K562 (cell line): ENCODE results near the gene HCAR1. TPM values are rescaled to one million over a fixed set of nuclear protein-coding genes. Genes with fewer than 3 reads are reported as not detected.

Source experiments
- ATAC-seq: fragments of 200-7000 bp; cut with Tn5 transposase; 3 replicates; pipeline ENCODE4 v1.9.1; 2020; ENCODE audit warnings: moderate library complexity
- BruUV-seq: library from RNA; stranded (reverse); fragments of 400-500 nt; replicated peaks from 2 replicates; lab custom pipeline; 2021; lab: Mats Ljungman, UMichigan
- CTCF ChIA-PET: fragments of 300-600 bp; formaldehyde crosslinking; extraction: SDS; loops from one replicate; lab custom pipeline; 2021; ENCODE audit warnings: low intra/inter-chr PET ratio; lab: Yijun Ruan, JAX
- POLR2A ChIA-PET: fragments of 300-600, 350-650 bp; sonication (Branson Sonifier 250); formaldehyde crosslinking; extraction: SDS; loops from one replicate; lab custom pipeline; 2021; ENCODE audit warnings: antibody characterized with exemption, inconsistent platforms; lab: Yijun Ruan, JAX
- DNase-seq, 4 experiments: peaks; one replicate each; pipeline versions ENCODE4 v3.0.0 to v3.0.0-alpha.2; 2011 to 2018; ENCODE audit warnings: low spot score in 3 of 4, mixed read lengths in 3 of 4; ENCODE audit errors: extremely low read depth in 1 of 4
- FAIRE-seq: peaks from 2 replicates; lab custom pipeline; 2011; peaks lifted over from hg19 to GRCh38; lab: Jason Lieb, UNC
- H2AFZ ChIP-seq: 2 replicates; pipeline ENCODE4 v1.6.0; 2011; ENCODE audit warnings: low read depth, low read length, control low read depth, inconsistent platforms
- H3K27ac ChIP-seq: fragments of 200-600 bp; 3 replicates; pipeline ENCODE4 v1.8.0; 2011; ENCODE audit warnings: low read depth, mild to moderate bottlenecking, control low read depth, inconsistent platforms, low read length, moderate library complexity, mixed read lengths; ENCODE audit errors: extremely low read depth
- H3K27me3 ChIP-seq, 2 experiments: fragments of 300-600 bp in 1 of 2; 2 replicates in 1 of 2; 3 replicates in 1 of 2; pipeline versions ENCODE4 v1.6.0 to v1.8.0; 2011; ENCODE audit warnings: inconsistent platforms in 2 of 2, low read length in 2 of 2, mild to moderate bottlenecking in 1 of 2, mixed read lengths in 1 of 2, moderate library complexity in 1 of 2; ENCODE audit not compliant: control insufficient read depth in 2 of 2, insufficient read depth in 2 of 2
- H3K36me3 ChIP-seq: fragments of 300-600 bp; 3 replicates; pipeline ENCODE4 v1.8.0; 2011; ENCODE audit warnings: mild to moderate bottlenecking, low read length, inconsistent platforms; ENCODE audit not compliant: control insufficient read depth, insufficient read depth
- H3K4me1 ChIP-seq, 2 experiments: fragments of 200-600 bp in 1 of 2; replicated peaks in 1 of 2; 2 replicates in 1 of 2; 3 replicates in 1 of 2; pipeline versions ENCODE4 v1.5.1 to v1.8.0; 2011; ENCODE audit warnings: inconsistent platforms in 2 of 2, low read length in 2 of 2, mild to moderate bottlenecking in 1 of 2, mixed read lengths in 1 of 2, moderate library complexity in 1 of 2; ENCODE audit not compliant: control insufficient read depth in 2 of 2, insufficient read depth in 2 of 2
- H3K4me2 ChIP-seq: 2 replicates; pipeline ENCODE4 v1.6.1; 2011; ENCODE audit warnings: low read length, control low read depth, inconsistent platforms, mixed read lengths; ENCODE audit not compliant: insufficient read depth
- H3K4me3 ChIP-seq: fragments of 200-600 bp; sonication (generic), shearing (Covaris generic); 2 replicates; pipeline ENCODE4 v1.5.1; 2016; ENCODE audit warnings: control low read depth, inconsistent platforms
- H3K79me2 ChIP-seq: fragments of 200-600 bp; 3 replicates; pipeline ENCODE4 v1.8.0; 2011; ENCODE audit warnings: low read length, inconsistent platforms; ENCODE audit not compliant: control insufficient read depth, insufficient read depth
- H3K9ac ChIP-seq, 2 experiments: 2 replicates each; pipeline versions ENCODE4 v1.6.0 to v1.6.1; 2011; ENCODE audit warnings: low read depth in 2 of 2, low read length in 2 of 2, control low read depth in 1 of 2, inconsistent platforms in 1 of 2, mild to moderate bottlenecking in 1 of 2, mixed read lengths in 1 of 2; ENCODE audit not compliant: insufficient read depth in 1 of 2
- H3K9me1 ChIP-seq: one replicate; pipeline ENCODE4 v1.6.0; 2011; ENCODE audit warnings: inconsistent platforms, mild to moderate bottlenecking, low read length, moderate library complexity; ENCODE audit not compliant: control insufficient read depth, insufficient read depth
- H3K9me3 ChIP-seq: replicated peaks from 2 replicates; pipeline ENCODE4 v1.5.1; 2011; ENCODE audit warnings: low read depth, low read length, inconsistent platforms; ENCODE audit not compliant: control insufficient read depth, insufficient read depth
- H4K20me1 ChIP-seq: replicated peaks from 2 replicates; pipeline ENCODE4 v1.6.1; 2011; ENCODE audit warnings: low read length, inconsistent platforms, mixed read lengths; ENCODE audit not compliant: control insufficient read depth, insufficient read depth
- CHCHD3 ChIP-seq: fragments of 250-450 bp; sonication (Bioruptor Pico); IDR thresholded peaks from 2 replicates; pipeline ENCODE4 v2.1.2; 2022; ENCODE audit warnings: mild to moderate bottlenecking
- ETV5 ChIP-seq: sonication (generic); formaldehyde crosslinking; IDR thresholded peaks from 2 replicates; pipeline ENCODE4 v1.4.0; 2020; ENCODE audit warnings: low read depth, mild to moderate bottlenecking, missing genetic modification reagents
- HINFP ChIP-seq: fragments of 450-650 bp; conservative IDR thresholded peaks from 2 replicates; pipeline ENCODE4 v1.6.1; 2016; ENCODE audit warnings: missing genetic modification characterization, low read depth, mild to moderate bottlenecking, control low read depth, missing compliant biosample characterization
- MAZ ChIP-seq, 2 experiments: fragments of 450-650 bp in 1 of 2; sonication (generic) in 1 of 2; formaldehyde crosslinking; IDR thresholded peaks in 1 of 2; conservative IDR thresholded peaks in 1 of 2; 2 replicates each; pipeline versions ENCODE4 v1.4.0 to v1.5.0; 2020; ENCODE audit warnings: mild to moderate bottlenecking in 1 of 2, missing genetic modification reagents in 1 of 2
- MCM2 ChIP-seq: fragments of 450-650 bp; IDR thresholded peaks from 2 replicates; pipeline ENCODE4 v1.6.1; 2017; ENCODE audit warnings: low read depth, mild to moderate bottlenecking
- NFIX ChIP-seq: fragments of 250-450 bp; sonication (Bioruptor Pico); IDR thresholded peaks from 2 replicates; pipeline ENCODE4 v1.4.0; 2020; ENCODE audit warnings: low read depth, mild to moderate bottlenecking, moderate library complexity
- NFRKB ChIP-seq: fragments of 450-650 bp; IDR thresholded peaks from 2 replicates; pipeline ENCODE4 v1.6.1; 2016; ENCODE audit warnings: low read depth
- NR2F6 ChIP-seq: fragments of 450-650 bp; formaldehyde crosslinking; IDR thresholded peaks from 2 replicates; pipeline ENCODE4 v1.4.0; 2020; ENCODE audit warnings: mild to moderate bottlenecking
- RBM15 ChIP-seq: fragments of 200-400 bp; formaldehyde crosslinking; IDR thresholded peaks from 2 replicates; pipeline ENCODE4 v1.6.1; 2018; ENCODE audit warnings: mild to moderate bottlenecking, low read length, moderate library complexity; ENCODE audit not compliant: insufficient read depth
- RBM22 ChIP-seq: fragments of 200-400 bp; formaldehyde crosslinking; IDR thresholded peaks from 2 replicates; pipeline ENCODE4 v1.6.1; 2018; ENCODE audit warnings: low read length, low read depth; ENCODE audit not compliant: poor library complexity, severe bottlenecking
- RCOR1 ChIP-seq, 2 experiments: IDR thresholded peaks; 2 replicates each; pipeline ENCODE4 v1.6.1; 2012; ENCODE audit warnings: low read depth in 2 of 2, low read length in 2 of 2, borderline replicate concordance in 1 of 2, improper control_type of control experiment in 1 of 2
- SMARCC2 ChIP-seq: fragments of 450-650 bp; IDR thresholded peaks from 2 replicates; pipeline ENCODE4 v1.6.1; 2017; ENCODE audit warnings: antibody characterized with exemption, moderate library complexity, mild to moderate bottlenecking, low read depth
- THAP7 ChIP-seq: fragments of 250-450 bp; sonication (Bioruptor Pico); IDR thresholded peaks from 2 replicates; pipeline ENCODE4 v1.5.0; 2021
- TOE1 ChIP-seq, 2 experiments: fragments of 450-650 bp in 1 of 2; sonication (generic) in 1 of 2; formaldehyde crosslinking in 1 of 2; IDR thresholded peaks; 2 replicates each; pipeline versions ENCODE4 v1.7.1 to v1.8.0; 2016 to 2022; ENCODE audit warnings: borderline replicate concordance in 2 of 2, mild to moderate bottlenecking in 2 of 2, antibody characterized with exemption in 1 of 2, inconsistent platforms in 1 of 2, low read depth in 1 of 2, missing genetic modification reagents in 1 of 2, moderate library complexity in 1 of 2
- ZNF146 ChIP-seq: IDR thresholded peaks from one replicate; pipeline ENCODE4 v1.6.1; 2018; ENCODE audit warnings: missing compliant biosample characterization; ENCODE audit not compliant: unreplicated experiment
- ZNF324 ChIP-seq: fragments of 250-450 bp; sonication (Bioruptor Pico); IDR thresholded peaks from 2 replicates; pipeline ENCODE4 v1.4.0; 2020; ENCODE audit warnings: mild to moderate bottlenecking
- ZNF584 ChIP-seq: fragments of 200-800 bp; sonication (Bioruptor generic); IDR thresholded peaks from 2 replicates; pipeline ENCODE4 v1.6.1; 2016; ENCODE audit warnings: low read depth, mild to moderate bottlenecking, missing genetic modification characterization, missing compliant biosample characterization
- ZNF668 ChIP-seq: fragments of 250-450 bp; sonication (Bioruptor Pico); IDR thresholded peaks from 2 replicates; pipeline ENCODE4 v1.8.0; 2022; ENCODE audit warnings: mild to moderate bottlenecking, inconsistent platforms
- WGBS: fragments of 100-300 bp; shearing (Covaris generic); methylation state at CpG from one replicate; pipeline ENCODE4 v1.1.6; 2016; ENCODE audit warnings: low coverage, mixed read lengths; ENCODE audit not compliant: insufficient coverage; ENCODE audit errors: missing lambda C conversion rate; 5-methylcytosine and 5-hydroxymethylcytosine counted together
- in situ Hi-C: fragments of 300-500 bp; cut with MboI; formaldehyde crosslinking; loops from 4 replicates; pipeline ENCODE4 v1.15.0; 2018; ENCODE audit warnings: inconsistent platforms, mixed read lengths
- intact Hi-C: fragments of 100-400 bp; cut with micrococcal nuclease; formaldehyde crosslinking; loops from 2 replicates; pipeline ENCODE4 v1.14.2; 2022
- polyA plus RNA-seq, 8 experiments: library from polyadenylated mRNA; depleted of rRNA in 4 of 8; stranded (reverse) in 5 of 8; unstranded in 3 of 8; fragments of >200 nt; fragmentation: Nextera tagmentation in 2 of 8; fragmentation: Illumina TruSeq in 1 of 8; extraction: Ambion mirVana in 2 of 8; extraction: Trizol in 1 of 8; gene quantifications; 2 replicates each; pipeline versions ENCODE4 v1.2.1 to v1.2.3, GENCODE V29; 2011 to 2014; ENCODE audit warnings: inconsistent platforms in 1 of 8, missing spikeins in 1 of 8
- total RNA-seq, 7 experiments: library from RNA; depleted of rRNA in 6 of 7; stranded (reverse); fragments of >200 nt in 6 of 7; fragmentation: Illumina TruSeq in 2 of 7; extraction: Trizol in 2 of 7; gene quantifications; 2 replicates each; pipeline versions ENCODE4 v1.2.1 to v1.2.3, GENCODE V29; 2011 to 2021; ENCODE audit warnings: low replicate concordance in 1 of 7

Gene HCAR1
- total and polyA plus RNA-seq, 9 of the 15 experiments (the other 6 are each of a cell fraction or from before 2014, with no cell fraction given), result not detected

- Histone ChIP-seq H3K36me3 (no peaks in the 10 kb centered on the region), H3K4me2 (no peak overlapping the region), H3K79me2 (no peaks in the 10 kb centered on the region), H3K9me1 (no peaks in the 10 kb centered on the region), H3K9ac (no peak overlapping the region), H3K27me3 (peaks cover 9 to 19% of the 10 kb centered on the region in 2 experiments)
- TF ChIP-seq ETV5 (CRISPR knock-in tag) (no peak), MCM2 (no peak), THAP7 (CRISPR knock-in tag) (no peak), ZNF584 (no peak), RCOR1 (IDR thresholded peaks at IDR 0.05; ENCODE audit: borderline replicate concordance in 1 of 2, low read depth in 2 of 2, low read length in 2 of 2) (no peak), NR2F6 (CRISPR knock-in tag) (no peak), TOE1 (IDR thresholded peaks at IDR 0.05; ENCODE audit: borderline replicate concordance) (no peak), TOE1 (CRISPR knock-in tag; IDR thresholded peaks at IDR 0.05; ENCODE audit: borderline replicate concordance, low read depth) (no peak), NFIX (CRISPR knock-in tag) (no peak), ZNF324 (no peak), RBM22 (no peak), HINFP (tag) (no peak), NFRKB (no peak), MAZ (CRISPR knock-in tag; conservative IDR thresholded peaks at IDR 0.05 in 1 of 2, IDR thresholded peaks at IDR 0.05 in 1 of 2) (no peak), ZNF668 (CRISPR knock-in tag) (no peak), SMARCC2 (no peak), ZNF146 (CRISPR knock-in tag) (no peak), RBM15 (no peak), CHCHD3 (CRISPR knock-in tag) (no peak)
- TF ChIP-seq, all 486 proteins: peak for 0
- H3K4me3 ChIP-seq, result no peak overlapping the region
- H2AFZ ChIP-seq, result no peak overlapping the region
- intact Hi-C loops (no loop called here), in situ Hi-C loops (no loop called here)
- 53% methylated on average over 12 of the region's 12 CpGs for WGBS
- BruUV-seq, result no TSS peak
- CTCF ChIA-PET, result no interaction called here
- no peaks in the 10 kb centered on the region for H3K9me3 ChIP-seq
- FAIRE-seq (no peak), ATAC-seq (no peak), DNase-seq (no peak)
- H3K4me1 ChIP-seq, result peaks cover 1 to 8% of the 10 kb centered on the region in 2 experiments; a peak in 2 of 5 replicates
- POLR2A ChIA-PET, result interaction anchor here (0.5 to 1.6 kb wide), 4 partner anchors 10 to 67 kb away, joined by 3 to 5 read pairs (median 4); partner anchors contain the start of gene DENR
- peaks cover 3% of the 10 kb centered on the region; the same call in 1 of the 2 replicates for H4K20me1 ChIP-seq
- H3K27ac ChIP-seq, result no peak overlapping the region
Measured at GRCh38 chr12:122724641-122725243, 5.9 kb downstream of the HCAR1 start.
